OCI-LY7 (cell line): ENCODE results near the gene IPO11. TPM values are rescaled to one million over a fixed set of nuclear protein-coding genes. Genes with fewer than 3 reads are reported as not detected.
"Not testable (repeated sequence)": the region's sequence is repeated elsewhere in the genome, so short reads cannot be mapped to it uniquely, and the experiment has no call there.

ENCODE experiments used
- BruUV-seq: library from RNA; stranded (reverse); fragments of 400-500 nt; replicated peaks from 2 replicates; lab custom pipeline; 2021; lab: Mats Ljungman, UMichigan
- CTCF ChIA-PET: fragments of 300-600 bp; sonication (Branson Sonifier 250); formaldehyde crosslinking; loops from one replicate; lab custom pipeline; 2022; ENCODE audit warnings: antibody characterized with exemption; ENCODE audit not compliant: unreplicated experiment; lab: Charles Lee
- POLR2A ChIA-PET: fragments of 300-600 bp; sonication (Branson Sonifier 250); formaldehyde crosslinking; loops from one replicate; lab custom pipeline; 2022; ENCODE audit warnings: antibody characterized with exemption; lab: Charles Lee
- DNase-seq: peaks from one replicate; pipeline ENCODE4 v3.0.0-alpha.2; 2015; ENCODE audit warnings: low spot score
- H2AFZ ChIP-seq: fragments of 200-600 bp; sonication (generic), shearing (Covaris generic); 2 replicates; pipeline ENCODE4 v1.6.1; 2014; ENCODE audit warnings: mild to moderate bottlenecking, antibody characterized with exemption, low read length, moderate library complexity
- H3K27ac ChIP-seq: fragments of 200-600 bp; sonication (generic); 2 replicates; pipeline ENCODE4 v1.5.1; 2014; ENCODE audit warnings: mixed run types, low read depth, mild to moderate bottlenecking, moderate library complexity, low read length, inconsistent platforms; ENCODE audit not compliant: poor library complexity, severe bottlenecking
- H3K36me3 ChIP-seq: fragments of 200-600 bp; sonication (generic); 2 replicates; pipeline ENCODE4 v1.6.1; 2014; ENCODE audit warnings: mild to moderate bottlenecking, antibody characterized with exemption, low read length, moderate library complexity, mixed read lengths; ENCODE audit not compliant: insufficient read depth
- H3K4me1 ChIP-seq: fragments of 200-600 bp; sonication (generic); 2 replicates; pipeline ENCODE4 v1.5.1; 2014; ENCODE audit warnings: mild to moderate bottlenecking, low read length; ENCODE audit not compliant: insufficient read depth, poor library complexity, severe bottlenecking
- H3K4me2 ChIP-seq: fragments of 200-600 bp; sonication (generic); 2 replicates; pipeline ENCODE4 v1.6.1; 2014; ENCODE audit warnings: mild to moderate bottlenecking, low read length
- H3K4me3 ChIP-seq: fragments of 200-600 bp; sonication (generic); 2 replicates; pipeline ENCODE4 v1.5.1; 2014; ENCODE audit warnings: mild to moderate bottlenecking, low read depth, low read length; ENCODE audit not compliant: poor library complexity, severe bottlenecking
- H3K79me2 ChIP-seq: fragments of 200-600 bp; sonication (generic); 2 replicates; pipeline ENCODE4 v1.6.1; 2016; ENCODE audit warnings: low read depth, mild to moderate bottlenecking, low read length, moderate library complexity, mixed read lengths; ENCODE audit not compliant: insufficient read depth
- H3K9me2 ChIP-seq: fragments of 200-600 bp; sonication (generic); 2 replicates; pipeline ENCODE4 v1.6.1; 2016; ENCODE audit warnings: mild to moderate bottlenecking, low read length, mixed read lengths; ENCODE audit not compliant: insufficient read depth
- H3K9me3 ChIP-seq: fragments of 200-600 bp; sonication (generic); 2 replicates; pipeline ENCODE4 v1.6.1; 2014; ENCODE audit warnings: mild to moderate bottlenecking, mixed run types, low read length, mixed read lengths
- H4K20me1 ChIP-seq: fragments of 200-600 bp; sonication (generic); 2 replicates; pipeline ENCODE4 v1.6.1; 2014; ENCODE audit warnings: mild to moderate bottlenecking, antibody characterized with exemption, low read length, moderate library complexity, mixed read lengths; ENCODE audit not compliant: insufficient read depth
- CTCF ChIP-seq: fragments of 200-600 bp; sonication (generic); conservative IDR thresholded peaks from 2 replicates; pipeline ENCODE4 v1.5.1; 2014; ENCODE audit warnings: mild to moderate bottlenecking, antibody characterized with exemption, low read length, moderate library complexity, mixed read lengths
- EZH2phosphoT487 ChIP-seq: fragments of 200-600 bp; sonication (generic); IDR thresholded peaks from 2 replicates; pipeline ENCODE4 v1.6.1; 2018; ENCODE audit warnings: low read depth, borderline replicate concordance, mild to moderate bottlenecking, mixed run types, antibody characterized with exemption, low read length, moderate library complexity, mixed read lengths
- intact Hi-C: fragments of 100-400 bp; cut with micrococcal nuclease; formaldehyde crosslinking; loops from one replicate; pipeline ENCODE4 v1.10.0; 2022; ENCODE audit not compliant: unreplicated experiment
- total RNA-seq, 2 experiments: library from RNA; depleted of rRNA in 1 of 2; stranded (reverse); fragments of >200 nt in 1 of 2; shearing (Covaris generic) in 1 of 2; gene quantifications; 2 replicates each; pipeline ENCODE4 v1.2.3, GENCODE V29; 2014 to 2022

The IPO11 gene
- total RNA-seq, 2 experiments from 2014 or later, result 26.1 to 59.9 TPM

GRCh38 chr5:62509806-62510205 is 97.2 kb downstream of the IPO11 start:
- Histone ChIP-seq H3K27ac (no peak overlapping the region), H3K79me2 (no peaks in the 10 kb centered on the region), H2AFZ (no peak overlapping the region), H3K9me3 (no peaks in the 10 kb centered on the region), H3K9me2 (no peaks in the 10 kb centered on the region), H3K36me3 (peaks cover 55% of the 10 kb centered on the region), H3K4me3 (no peak overlapping the region), H3K4me1 (peaks cover 16% of the 10 kb centered on the region), H3K4me2 (no peak overlapping the region), H4K20me1 (no peaks in the 10 kb centered on the region)
- no TSS peak for BruUV-seq
- TF ChIP-seq EZH2phosphoT487 (no peak), CTCF (no peak)
- ChIA-PET POLR2A (interaction anchor here (0.6 to 1.0 kb wide), 2 partner anchors 15 to 31 kb away, joined by 3 read pairs; no protein-coding TSS in a partner anchor), CTCF (no interaction called here)
- DNase-seq, result no peak
- intact Hi-C loops, result no loop called here

- peaks cover 50% of the 10 kb centered on the region for H3K36me3 ChIP-seq
- intact Hi-C loops, H3K4me1 ChIP-seq, H3K4me3 ChIP-seq, CTCF ChIA-PET, H3K9me3 ChIP-seq, DNase-seq, H4K20me1 ChIP-seq, H2AFZ ChIP-seq, H3K9me2 ChIP-seq, H3K79me2 ChIP-seq, BruUV-seq, H3K4me2 ChIP-seq, POLR2A ChIA-PET, H3K27ac ChIP-seq: not testable (repeated sequence)
Measured at GRCh38 chr5:62513085-62513484, 100.5 kb downstream of the IPO11 start.

GRCh38 chr5:62514510-62515119 is 102.1 kb downstream of the IPO11 start:
- POLR2A ChIA-PET, result interaction anchor here (0.7 to 1.2 kb wide), 5 partner anchors 8 to 516 kb away, joined by 3 to 7 read pairs (median 3); partner anchors contain the start of gene LRRC70
- intact Hi-C loops, result no loop called here
- no peaks in the 10 kb centered on the region for H4K20me1 ChIP-seq
- H2AFZ ChIP-seq, result no peak overlapping the region
- no peak overlapping the region for H3K27ac ChIP-seq
- no peaks in the 10 kb centered on the region for H3K4me1 ChIP-seq
- H3K79me2 ChIP-seq, result no peaks in the 10 kb centered on the region
- no TSS peak for BruUV-seq
- peaks cover 49% of the 10 kb centered on the region for H3K36me3 ChIP-seq
- no peak overlapping the region for H3K4me3 ChIP-seq
- CTCF ChIA-PET, result no interaction called here
- no peaks in the 10 kb centered on the region for H3K9me3 ChIP-seq
- no peak for TF ChIP-seq EZH2phosphoT487
- no peak for TF ChIP-seq CTCF
- DNase-seq, result no peak
- no peaks in the 10 kb centered on the region for H3K9me2 ChIP-seq
- no peak overlapping the region for H3K4me2 ChIP-seq

GRCh38 chr5:62520812-62521211 is 108.2 kb downstream of the IPO11 start:
- H3K27ac ChIP-seq, H2AFZ ChIP-seq, DNase-seq, H3K79me2 ChIP-seq, H3K9me2 ChIP-seq, intact Hi-C loops, H3K4me1 ChIP-seq, H3K4me3 ChIP-seq, H3K4me2 ChIP-seq, H3K9me3 ChIP-seq, POLR2A ChIA-PET, H4K20me1 ChIP-seq, CTCF ChIA-PET, BruUV-seq: not testable (repeated sequence)
- peaks cover 68% of the 10 kb centered on the region for H3K36me3 ChIP-seq
